NCI-H2196 (cell line): ENCODE measurements around the gene BBOF1.
"Not testable (repeated sequence)": the region's sequence is repeated elsewhere in the genome, so short reads cannot be mapped to it uniquely, and the experiment has no call there.

Experiments
- DNase-seq: peaks from one replicate; lab custom pipeline; 2025; ENCODE audit not compliant: unreplicated experiment; lab: John Stamatoyannopoulos, UW

Gene BBOF1, protein sequence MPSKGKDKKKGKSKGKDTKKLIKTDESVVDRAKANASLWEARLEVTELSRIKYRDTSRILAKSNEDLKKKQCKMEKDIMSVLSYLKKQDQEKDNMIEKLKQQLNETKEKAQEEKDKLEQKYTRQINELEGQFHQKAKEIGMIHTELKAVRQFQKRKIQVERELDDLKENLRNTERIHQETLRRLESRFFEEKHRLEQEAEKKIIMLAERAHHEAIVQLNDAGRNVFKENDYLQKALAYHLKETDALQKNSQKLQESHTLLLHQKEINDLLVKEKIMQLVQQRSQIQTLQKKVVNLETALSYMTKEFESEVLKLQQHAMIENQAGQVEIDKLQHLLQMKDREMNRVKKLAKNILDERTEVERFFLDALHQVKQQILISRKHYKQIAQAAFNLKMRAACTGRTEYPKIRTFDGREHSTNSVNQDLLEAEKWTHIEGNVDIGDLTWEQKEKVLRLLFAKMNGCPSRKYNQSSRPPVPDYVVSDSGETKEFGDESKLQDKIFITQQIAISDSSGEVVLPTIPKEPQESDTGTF

DNA sequence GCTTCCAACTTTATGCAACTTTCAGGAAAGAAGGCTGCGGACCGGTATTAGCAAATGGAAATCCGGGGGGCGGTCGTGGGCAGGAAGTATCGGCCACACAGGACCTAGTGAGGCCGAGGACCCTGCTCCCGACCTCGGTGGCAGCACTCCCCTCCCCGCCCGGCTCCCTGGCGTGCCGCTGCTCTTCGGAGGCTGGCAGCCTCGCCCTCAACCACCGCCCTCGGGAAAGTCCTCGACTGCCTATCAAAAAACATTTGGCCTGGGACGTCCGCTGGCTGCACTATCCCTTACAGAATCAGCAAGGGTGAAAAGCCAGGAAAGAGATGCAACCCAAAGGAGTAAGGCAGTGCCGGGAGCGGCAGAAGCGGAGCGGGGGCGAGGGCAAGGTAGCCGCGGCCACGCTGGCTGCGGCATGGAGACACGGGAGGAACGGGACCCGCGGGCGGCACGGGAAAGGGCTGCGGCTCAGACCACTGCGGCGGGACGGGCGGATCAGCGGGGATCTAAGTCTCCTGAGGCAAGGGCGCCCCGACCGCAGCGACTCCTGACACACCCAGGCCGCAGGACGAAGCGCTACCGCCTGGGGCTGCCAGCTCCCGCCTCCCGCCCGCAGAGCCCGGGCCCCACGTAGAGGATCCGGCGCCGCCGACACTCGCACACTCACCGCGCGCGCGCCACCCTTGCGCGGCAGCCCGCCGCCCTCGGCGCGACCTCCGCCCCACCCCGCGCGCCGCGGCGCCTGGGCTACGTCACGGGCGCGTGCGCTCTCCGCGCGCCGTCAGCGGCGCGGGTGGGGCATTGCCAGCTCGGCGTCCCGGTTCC is at the start of gene BBOF1, which contains the start of gene ENTPD5:
BBOF1 (plus strand) TSS at position 764 of the 822 bp plus-strand sequence. CDS start 130 bp downstream, outside the sequence.
ENTPD5 (minus strand) TSS at position 703 of the 822 bp plus-strand sequence. CDS start 31,186 bp downstream, outside the sequence.
- DNase-seq: peak; percentile 91

DNA sequence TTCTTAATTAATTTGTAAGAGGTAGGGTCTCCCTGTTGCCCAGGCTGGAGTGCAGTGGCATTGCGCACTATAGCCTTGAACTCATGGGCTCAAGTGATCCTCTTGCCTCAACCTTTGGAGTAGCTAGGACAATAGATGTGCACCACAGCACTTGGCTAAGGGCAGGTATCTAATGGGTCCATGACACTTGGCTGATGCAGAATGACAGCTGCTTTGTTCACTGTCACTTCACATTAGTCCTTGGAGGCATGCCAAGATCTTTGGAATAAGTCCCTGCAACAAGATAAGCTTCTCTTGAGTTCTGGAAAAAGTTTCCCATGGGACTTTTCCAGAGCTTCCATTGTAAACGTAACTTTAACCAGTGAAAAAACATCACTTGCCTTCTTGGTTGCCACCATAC is 45.7 kb upstream of the BBOF1 start:
- no peak for DNase-seq

DNA sequence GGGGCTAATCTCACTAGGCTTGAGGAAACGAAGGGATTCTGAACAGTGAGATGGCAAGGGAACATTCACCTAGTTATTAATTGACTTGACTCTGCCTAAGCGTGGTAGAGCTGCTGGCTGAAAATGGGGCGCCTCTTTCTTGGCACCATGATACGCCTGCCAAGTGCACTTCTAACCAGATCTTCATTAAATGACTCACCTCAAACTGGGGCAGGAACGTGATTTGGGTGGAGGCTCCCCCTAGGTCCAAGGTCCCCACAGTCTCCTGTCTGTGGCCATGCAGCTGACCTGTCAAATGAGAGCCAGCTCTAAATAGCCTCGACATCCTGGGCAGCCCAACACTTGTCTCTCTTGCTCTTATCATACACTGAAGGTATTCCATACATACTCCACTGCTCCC is 43.0 kb upstream of the BBOF1 start:
- no peak for DNase-seq

DNA sequence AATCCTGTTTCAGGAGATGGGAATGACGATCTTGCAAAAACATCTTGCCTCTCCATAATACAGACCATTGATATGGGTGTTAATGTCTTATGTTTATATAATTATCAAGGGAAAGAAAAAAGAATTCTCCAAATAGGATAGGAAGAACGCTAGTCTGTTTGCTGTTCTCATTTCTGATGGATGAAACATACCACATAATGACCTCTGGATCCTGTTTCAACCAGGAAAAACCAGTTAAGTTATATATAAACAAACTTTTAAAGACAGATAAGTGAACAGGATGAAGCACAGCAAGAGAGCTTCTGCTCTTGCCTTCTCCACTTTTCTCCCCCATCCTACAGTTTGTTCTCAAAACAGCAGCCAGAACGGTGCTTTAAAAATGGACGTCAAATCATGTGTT is 41.3 kb upstream of the BBOF1 start:
- DNase-seq: no peak

DNA sequence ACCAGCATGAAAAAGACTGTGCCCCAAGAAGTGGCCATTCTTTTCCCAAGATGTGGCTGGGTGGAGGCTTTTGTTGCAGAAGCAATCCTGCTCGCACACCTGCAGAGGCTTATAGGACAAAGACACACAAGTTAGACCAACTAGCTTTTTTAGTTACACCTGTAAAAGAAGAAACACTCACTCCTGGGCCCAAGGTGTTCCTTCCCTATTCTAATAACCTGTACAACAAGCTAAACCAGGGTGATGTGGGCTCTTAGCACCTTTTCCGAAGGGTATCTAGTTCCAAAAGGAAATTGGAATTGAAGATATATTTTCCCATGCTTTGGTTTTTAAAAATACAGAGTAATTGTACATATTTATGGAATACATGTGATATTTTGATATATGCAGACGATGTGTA is 31.1 kb upstream of the BBOF1 start:
- no peak for DNase-seq

DNA sequence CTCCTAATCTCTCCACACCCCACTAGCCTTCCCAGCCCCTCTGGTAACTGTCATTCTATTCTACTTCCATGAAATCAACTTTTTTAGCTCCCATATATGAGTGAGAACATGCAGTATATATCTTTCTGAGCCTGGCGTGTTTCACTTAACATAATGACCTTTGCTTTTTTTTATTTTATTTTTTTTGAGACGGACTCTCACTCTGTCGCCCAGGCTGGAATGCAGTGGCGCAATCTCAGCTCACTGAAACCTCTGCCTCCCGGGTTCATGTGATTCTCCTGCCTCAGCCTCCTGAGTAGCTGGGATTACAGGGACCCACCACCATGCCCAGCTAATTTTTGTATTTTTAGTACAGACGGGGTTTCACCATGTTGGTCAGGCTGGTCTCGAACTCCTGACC is 30.5 kb upstream of the BBOF1 start:
- DNase-seq: not testable (repeated sequence)

DNA sequence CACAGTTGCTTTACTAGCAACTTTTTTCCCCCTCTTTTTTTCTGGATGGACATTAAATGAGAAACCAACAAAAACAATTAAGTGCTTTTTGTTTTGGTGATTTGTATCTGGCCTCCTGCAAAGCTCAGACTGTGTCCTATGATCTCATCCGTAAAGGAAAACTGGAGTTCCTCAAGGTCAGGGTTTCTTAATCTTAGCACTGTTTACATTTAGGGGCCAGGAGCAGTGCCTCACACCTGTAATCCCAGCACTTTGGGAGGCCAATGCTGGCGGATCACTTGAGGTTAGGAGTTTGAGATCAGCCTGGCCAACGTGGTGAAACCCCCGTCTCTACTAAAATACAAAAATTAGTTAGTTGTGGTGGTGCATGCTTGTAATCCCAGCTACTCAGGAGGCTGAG is 28.1 kb upstream of the BBOF1 start:
- no peak for DNase-seq

DNA sequence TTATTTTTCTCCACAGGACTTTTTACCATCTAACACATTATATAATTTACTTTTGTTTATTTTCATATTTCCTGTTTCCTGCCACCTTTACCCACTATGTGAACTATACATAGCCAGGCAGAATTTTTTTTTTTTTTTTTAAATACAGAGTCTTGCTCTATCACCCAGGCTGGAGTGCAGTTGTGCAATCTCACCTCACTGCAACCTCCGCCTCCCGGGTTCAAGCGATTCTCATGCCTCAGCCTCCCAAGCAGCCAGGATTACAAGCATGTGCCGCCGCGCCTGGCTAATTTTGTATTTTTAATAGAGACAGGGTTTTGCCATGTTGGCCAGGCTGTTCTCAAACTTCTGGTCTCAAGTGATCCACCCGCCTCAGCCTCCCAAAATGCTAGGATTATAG is 24.2 kb upstream of the BBOF1 start:
- not testable (repeated sequence) for DNase-seq

DNA sequence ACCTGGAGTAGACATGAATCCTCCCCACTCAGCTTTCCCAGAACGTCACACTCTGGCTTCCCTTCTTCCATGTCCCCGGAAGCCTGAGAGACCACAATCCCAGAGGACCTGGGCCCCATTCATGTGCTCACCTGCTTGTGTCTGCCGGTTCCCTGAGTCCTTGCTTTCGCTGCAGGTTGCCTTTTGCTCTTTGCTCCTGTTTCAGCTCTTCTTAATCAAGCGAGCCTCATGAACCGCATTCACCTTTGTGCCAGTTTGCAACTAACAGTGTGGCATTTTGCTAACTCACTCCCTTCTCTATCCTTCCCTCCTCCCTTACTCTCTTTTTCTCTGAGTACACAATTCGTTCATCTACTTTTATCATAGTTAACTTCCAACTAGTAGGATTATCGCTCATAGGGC is 23.2 kb upstream of the BBOF1 start:
- no peak for DNase-seq

DNA sequence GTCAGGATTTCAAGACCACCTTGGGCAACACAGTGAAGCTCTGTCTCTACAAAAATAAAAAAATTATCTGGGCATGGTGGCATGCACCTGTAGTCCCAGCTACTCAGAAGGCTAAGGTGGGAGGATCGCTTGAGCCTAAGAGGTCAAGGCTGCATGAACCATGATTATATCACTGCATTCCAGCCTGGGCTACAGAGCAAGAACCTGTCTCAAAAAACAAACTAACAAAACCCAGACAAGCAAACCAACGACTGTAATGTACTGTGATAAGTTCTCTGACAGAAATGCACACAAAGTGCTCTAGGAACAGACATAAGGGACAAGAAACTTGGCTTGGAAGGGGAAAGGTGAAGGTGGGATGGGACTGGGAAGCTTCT is 22.4 kb upstream of the BBOF1 start:
- no peak for DNase-seq

DNA sequence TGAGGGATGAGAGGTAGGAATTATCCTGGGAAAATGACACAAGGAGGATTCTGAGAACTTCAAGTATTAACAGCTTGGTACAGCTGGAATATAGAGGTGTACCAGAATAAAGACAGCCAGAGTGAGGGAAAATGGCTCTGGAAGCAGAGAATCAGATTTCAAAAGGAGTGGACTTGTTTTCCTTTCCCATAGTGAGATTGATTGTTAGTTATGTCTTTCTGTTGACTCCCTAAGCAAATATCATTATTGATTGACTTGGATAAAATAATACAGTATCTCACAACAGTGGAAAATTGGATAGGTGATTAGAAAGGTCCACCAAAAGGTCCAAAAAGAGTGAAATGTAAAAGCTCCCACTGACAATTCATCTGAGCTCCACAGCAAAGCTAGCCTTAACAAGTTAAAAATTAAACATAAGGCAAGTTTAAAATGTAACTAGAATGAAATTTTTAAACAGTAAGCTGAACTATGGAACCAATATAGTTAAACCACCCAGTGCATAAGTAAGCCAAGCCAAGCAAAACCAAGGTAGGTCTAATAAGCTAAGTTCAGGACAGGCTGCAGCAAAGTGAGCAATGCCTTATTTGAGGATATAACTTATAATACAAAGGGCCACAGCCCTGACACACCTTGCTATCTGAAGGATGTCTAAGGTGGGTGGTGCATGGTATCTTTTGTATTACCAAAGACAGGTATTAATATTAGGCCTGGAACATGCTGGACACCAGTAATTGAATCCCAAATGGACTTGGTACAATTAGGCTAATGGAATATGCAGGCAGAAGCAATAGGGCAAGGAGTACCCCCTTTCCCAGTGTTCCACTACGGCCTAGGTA is 21.8 kb upstream of the BBOF1 start:
- DNase-seq: no peak

DNA sequence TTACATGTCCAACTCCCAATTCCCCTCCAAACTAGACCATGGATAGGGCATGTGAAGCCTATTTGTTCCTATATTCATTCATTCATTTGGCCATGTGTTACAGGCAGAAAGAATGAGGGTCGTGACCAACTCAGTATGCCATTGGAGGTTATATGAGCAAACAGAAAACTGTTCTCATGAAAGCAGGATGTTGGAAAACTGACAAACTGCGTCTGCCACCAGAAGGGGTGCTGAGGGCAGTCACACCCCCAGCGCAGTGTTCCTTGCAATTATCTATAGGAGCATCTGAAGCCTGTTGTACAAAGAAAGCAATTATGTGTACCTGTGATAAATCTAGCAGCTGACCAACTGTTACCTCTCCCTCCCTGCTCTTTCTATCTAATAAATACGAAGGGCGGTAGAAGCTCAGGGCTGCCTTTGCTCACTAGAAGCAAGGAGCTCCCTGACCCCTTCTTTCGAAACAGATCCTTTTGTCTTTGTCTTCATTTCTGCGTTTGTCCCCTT is 21.2 kb upstream of the BBOF1 start:
- DNase-seq: no peak

DNA sequence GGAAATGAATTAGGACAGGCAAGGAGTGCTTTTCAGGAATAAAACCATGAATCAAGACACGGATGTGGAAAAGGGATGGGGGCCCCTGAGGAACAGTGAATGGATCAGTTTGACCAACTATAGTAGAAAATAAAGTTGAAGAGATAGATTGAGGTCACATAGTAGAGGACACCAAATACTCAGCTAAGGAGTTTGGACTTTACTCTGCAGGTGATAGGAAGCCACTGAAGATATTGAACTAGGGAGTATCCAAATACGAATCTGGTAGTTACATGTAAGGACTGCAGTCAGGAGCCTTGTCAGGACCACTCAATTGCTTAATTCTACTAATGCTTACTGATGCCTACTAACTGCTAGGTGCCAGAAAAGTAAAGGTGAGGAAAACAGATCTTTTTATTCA is 20.4 kb upstream of the BBOF1 start:
- DNase-seq: no peak

DNA sequence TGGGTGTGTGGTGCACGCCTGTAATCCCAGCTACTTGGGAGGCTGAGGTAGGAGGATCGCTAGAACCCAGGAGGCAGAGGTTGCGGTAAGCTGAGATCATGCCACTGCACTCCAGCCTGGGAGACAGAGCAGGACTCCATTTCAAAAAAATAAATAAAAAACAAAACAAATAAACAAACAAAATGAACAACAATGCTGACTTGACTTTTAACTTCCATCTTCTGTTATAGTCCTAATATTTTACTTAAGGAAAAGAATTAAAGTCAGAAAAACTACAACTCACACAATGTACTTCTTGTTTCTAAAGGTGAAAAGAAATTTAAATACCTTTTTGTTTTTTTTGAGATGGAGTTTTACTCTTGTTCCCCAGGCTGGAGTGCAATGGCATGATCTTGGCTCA is 13.5 kb upstream of the BBOF1 start:
- not testable (repeated sequence) for DNase-seq

DNA sequence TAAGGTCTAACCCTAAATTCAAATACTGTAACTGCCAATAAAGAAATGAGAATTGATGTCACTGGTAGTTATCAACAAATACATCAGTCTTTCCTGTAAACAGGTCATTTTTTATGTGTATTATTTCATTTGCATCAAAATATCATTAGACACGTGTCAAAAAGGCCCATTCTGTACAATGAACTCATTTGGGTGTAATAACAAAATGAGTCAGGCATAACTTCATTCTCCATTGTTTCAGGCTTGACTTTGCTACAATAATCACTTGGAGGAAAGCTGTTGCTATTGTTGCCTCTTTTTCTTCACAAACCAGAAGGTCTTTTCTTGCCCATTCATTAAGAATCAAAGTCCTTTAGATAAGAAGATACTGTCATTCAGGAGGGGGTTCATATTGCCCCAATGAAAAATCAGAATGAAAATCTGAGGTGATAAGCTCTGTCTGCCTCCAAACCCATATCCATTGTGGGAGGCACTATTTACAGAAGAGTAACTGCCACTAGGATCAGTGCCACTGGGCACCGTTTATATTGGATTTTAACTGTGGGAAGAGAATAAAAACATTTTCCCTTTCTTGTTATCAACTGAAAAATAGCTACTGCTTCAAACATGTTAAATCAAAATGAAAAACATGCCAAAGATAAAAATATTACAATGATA is 10.2 kb upstream of the BBOF1 start:
- DNase-seq: no peak

DNA sequence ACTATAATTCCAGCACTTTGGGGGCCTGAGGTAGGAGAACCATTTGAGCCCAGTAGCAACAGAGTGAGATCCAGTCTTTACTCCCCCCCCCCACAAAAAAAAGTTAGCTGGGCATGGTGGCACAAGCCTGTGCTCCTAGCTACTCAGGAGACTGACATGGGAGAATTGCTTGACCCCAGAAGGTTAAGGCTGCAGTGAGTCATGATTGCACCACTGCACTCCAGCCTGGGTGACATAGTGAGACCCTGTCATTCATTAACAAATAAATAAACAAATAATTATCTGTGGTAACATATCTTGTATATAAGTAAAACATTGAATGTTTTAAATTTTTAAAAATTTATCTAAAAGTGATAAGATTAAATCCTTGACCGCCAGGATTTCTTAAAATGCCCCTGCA is 4.8 kb upstream of the BBOF1 start:
- no peak for DNase-seq

DNA sequence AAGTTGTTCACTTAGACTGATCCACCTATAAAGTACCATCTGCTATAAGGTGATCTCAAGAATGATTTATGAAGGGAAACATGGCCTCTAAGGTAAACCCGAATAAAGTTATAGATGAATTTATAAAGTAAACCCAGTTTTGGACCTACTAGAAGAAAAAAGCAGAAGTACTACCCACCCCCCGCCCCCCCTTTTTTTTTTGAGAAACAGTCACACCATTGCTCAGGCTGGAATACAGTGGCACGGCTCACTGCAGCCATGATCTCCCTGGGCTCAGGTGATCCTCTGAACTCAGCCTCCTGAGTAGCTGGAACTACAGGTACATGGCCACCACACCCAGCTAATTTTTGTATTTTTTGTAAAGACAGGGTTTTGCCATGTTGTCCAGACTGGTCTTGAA is 4.0 kb upstream of the BBOF1 start:
- DNase-seq: no peak

DNA sequence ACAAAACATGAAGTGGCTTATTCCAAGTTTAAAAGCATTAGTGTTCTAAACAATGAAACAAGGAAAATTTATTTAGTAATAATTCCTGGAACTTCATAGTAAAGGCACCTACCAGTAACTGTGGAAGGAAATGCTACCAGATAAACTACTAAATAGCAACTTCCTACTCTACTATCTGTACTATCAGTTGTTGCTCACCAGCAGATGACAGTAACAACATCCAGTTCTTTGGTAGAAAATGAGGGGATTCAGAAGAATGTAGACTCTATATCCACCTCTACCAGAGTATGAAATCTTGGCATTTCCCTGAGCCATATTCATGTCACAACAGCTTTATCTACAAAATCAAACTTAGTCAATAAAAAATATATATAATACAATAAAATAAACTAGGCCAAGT is 3.2 kb upstream of the BBOF1 start:
- DNase-seq: no peak

DNA sequence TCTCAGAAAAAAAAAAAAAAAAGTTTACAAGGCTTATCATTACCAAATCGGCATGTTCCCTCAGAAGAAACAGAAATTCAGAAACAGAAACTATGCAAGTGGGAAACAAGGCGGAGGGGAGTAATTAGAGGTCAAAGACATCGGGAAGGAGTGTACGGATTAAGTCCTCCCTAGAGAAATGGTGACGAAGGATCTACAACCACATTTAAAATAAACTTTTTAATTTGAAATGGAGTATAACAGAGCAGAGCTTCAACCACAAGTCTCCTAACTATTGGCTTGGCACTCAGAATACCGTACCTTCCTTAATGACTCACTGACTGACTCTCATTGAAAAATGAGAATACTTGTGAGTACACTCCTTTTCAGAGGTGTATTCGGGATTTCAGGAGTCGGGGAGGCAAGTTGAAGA is 969 bp upstream of the BBOF1 start:
- DNase-seq: no peak

DNA sequence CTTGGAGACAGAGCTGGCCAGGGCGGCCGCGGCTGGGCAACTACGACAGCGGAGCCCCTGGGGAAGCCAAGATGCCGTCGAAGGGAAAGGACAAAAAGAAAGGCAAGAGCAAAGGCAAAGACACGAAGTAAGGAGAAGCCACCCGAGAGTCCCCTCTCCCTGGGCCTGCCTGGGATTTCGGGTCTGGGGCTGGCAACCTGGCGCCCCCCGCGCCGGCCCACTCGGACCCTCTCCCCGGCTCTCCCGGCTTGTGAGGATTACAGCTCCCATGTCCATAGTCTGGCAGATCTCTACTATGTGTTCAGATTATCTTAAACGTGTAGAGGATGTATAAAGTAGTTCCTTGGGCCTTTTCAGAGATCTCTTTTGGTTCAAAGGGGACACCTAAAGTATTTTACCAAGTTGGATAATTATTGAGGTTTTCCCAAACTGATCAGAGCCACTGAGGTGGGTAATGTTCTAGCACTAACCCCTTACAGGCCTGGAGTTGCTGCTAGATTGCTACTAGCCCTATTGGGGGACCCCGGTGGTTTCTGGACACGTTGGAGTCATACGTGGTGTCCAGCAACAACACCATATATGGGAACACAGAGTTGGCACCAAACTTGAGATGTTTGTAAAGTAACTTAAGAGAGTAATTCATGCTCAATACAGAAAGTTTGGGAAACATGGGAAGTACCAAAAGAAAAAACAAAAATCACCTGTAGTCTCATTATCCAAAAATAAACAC is 424 bp downstream of the BBOF1 start:
- no peak for DNase-seq
